ENCODE data around the gene TTC9C.
"Not testable (repeated sequence)": the region's sequence is repeated elsewhere in the genome, so short reads cannot be mapped to it uniquely, and the experiment has no call there.

The TTC9C gene

GRCh38 chr11:62710001-62710345, 18.3 kb upstream of the TTC9C start:
- DNase-seq = peak in 1 of 2 experiments; percentile 13

GRCh38 chr11:62712276-62712812, 15.9 kb upstream of the TTC9C start:
- no peak for DNase-seq

GRCh38 chr11:62712861-62713260, 15.4 kb upstream of the TTC9C start:
- DNase-seq = no peak

GRCh38 chr11:62713343-62713742, 14.9 kb upstream of the TTC9C start:
- no peak for DNase-seq

- DNase-seq = no peak
Measured at GRCh38 chr11:62715150-62716130, 12.8 kb upstream of the TTC9C start.

GRCh38 chr11:62716206-62716605, 12.1 kb upstream of the TTC9C start:
- no peak for DNase-seq

- DNase-seq = no peak
Measured at GRCh38 chr11:62716816-62717215, 11.5 kb upstream of the TTC9C start.

GRCh38 chr11:62719302-62719978, 8.8 kb upstream of the TTC9C start:
- DNase-seq = no peak

- no peak for DNase-seq
Measured at GRCh38 chr11:62721994-62722393, 6.3 kb upstream of the TTC9C start.

GRCh38 chr11:62724171-62724570, 4.1 kb upstream of the TTC9C start:
- no peak for DNase-seq

GRCh38 chr11:62725646-62726045, 2.6 kb upstream of the TTC9C start:
- DNase-seq = no peak

GRCh38 chr11:62726156-62726914, 2.0 kb upstream of the TTC9C start:
- no peak for DNase-seq

- peak in 1 of 2 experiments; percentile 38 for DNase-seq
Measured at GRCh38 chr11:62726915-62727164, 1.4 kb upstream of the TTC9C start.

GRCh38 chr11:62727165-62727871, 968 bp upstream of the TTC9C start, which contains the start of gene HNRNPUL2:
HNRNPUL2 (minus strand) TSS chr11:62727457; CDS start chr11:62727156, 301 bp downstream.
- DNase-seq = peak; percentile 98

GRCh38 chr11:62727872-62728170, 465 bp upstream of the TTC9C start:
- peak; percentile 95 to 97 for DNase-seq

GRCh38 chr11:62730076-62730475, 1.8 kb downstream of the TTC9C start:
- DNase-seq = not testable (repeated sequence)

GRCh38 chr11:62732830-62733229, 4.5 kb downstream of the TTC9C start:
- no peak for DNase-seq

- DNase-seq = no peak
Measured at GRCh38 chr11:62737196-62737595, 8.9 kb downstream of the TTC9C start.

GRCh38 chr11:62747475-62748160, 19.3 kb downstream of the TTC9C start:
- no peak for DNase-seq

- not testable (repeated sequence) for DNase-seq
Measured at GRCh38 chr11:62749931-62750330, 21.6 kb downstream of the TTC9C start.

- no peak for DNase-seq
Measured at GRCh38 chr11:62752177-62752785, 24.0 kb downstream of the TTC9C start.
